Body of pancreas (tissue), 4 donors: Measurements from ENCODE around the gene PIK3AP1.

Source experiments
- CTCF ChIP-seq, 7 experiments: fragments of 450-650 bp in 4 of 7; fragments of 200-600 bp in 3 of 7; sonication (generic) in 3 of 7; IDR thresholded peaks; one replicate each; pipeline ENCODE4 v1.5.1; 2016 to 2019; ENCODE audit warnings: antibody characterized with exemption in 7 of 7
- POLR2A ChIP-seq, 3 donors: fragments of 450-650 bp; IDR thresholded peaks; one replicate each; pipeline ENCODE4 v1.6.1; 2016; ENCODE audit warnings: antibody characterized with exemption in 3 of 3, mild to moderate bottlenecking in 2 of 3

DNA sequence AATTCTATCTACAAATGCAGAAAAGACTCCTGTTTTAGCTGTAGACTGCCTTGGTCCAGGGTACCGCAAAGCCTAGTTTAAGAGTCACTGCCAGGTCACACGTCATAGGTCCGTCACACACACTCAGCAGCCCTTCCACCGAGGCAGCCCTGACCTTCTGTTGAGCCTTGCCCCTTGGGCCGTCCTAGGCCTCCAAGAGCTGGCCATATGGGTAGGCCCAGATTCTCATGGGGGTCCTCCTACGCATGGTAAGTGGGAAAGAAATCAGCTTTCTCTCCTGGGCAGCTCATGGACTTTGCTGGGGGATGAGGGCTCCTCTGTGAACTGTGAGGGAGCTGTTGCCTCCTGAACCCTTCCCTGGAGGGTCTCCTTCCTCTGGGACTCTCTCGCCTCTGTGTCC, 19.8 kb upstream of the PIK3AP1 start:
- no peak for TF ChIP-seq CTCF (IDR thresholded peaks at IDR 0.05)
- no peak for TF ChIP-seq POLR2A (IDR thresholded peaks at IDR 0.05)
